GM19193 (cell line): Measurements from ENCODE around the gene GUK1.

Experiments used
- POLR2A ChIP-seq: IDR thresholded peaks from 4 replicates; pipeline ENCODE4 v1.6.1; 2011; ENCODE audit not compliant: insufficient read depth, insufficient read length; ENCODE audit errors: extremely low read depth

Gene GUK1

DNA sequence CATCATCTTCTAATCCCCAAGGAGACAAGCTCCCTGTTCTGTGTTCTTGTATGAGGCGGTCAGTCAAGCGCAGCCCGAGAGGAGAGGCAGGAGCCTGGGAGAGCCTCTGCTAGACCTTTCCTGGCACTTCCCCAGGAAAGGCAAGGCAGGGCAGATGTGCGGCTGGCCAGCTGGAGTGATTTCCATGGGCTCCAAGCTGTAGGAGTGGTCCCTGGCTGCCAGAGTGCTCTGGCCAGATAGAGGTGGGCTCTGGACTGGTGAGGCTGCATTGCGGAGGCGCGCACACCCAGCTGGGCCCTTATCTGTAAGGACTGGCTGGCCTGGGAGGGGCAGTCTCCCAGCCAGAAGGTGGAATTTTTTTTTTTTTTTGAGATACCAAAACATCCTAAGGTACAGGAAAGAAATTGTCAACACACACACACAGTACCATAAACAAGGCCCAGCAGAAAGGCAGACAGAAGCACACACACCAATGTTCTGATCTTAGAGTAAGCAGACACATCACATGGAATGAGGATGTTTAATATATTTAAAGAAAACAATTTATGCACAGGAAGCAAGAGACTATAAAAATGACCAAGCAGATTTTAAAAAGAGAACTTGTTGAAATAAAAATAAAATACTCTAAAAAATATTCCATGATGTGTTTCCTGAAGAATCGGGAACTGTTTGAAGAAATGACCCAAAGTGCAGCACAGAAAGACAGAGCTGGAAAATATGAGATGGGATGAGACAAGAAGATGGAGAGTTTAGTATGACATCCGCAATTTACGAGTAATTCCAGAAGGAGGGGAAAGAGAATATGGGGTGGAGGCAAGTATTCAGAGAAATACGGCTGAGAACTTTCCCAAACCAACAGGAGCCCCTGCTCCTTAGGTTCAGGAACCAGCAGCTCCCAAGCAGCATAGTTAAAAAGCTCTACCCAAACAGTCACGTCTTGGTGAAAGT is 38.9 kb downstream of the GUK1 start:
- no peak for TF ChIP-seq POLR2A

- TF ChIP-seq POLR2A, result no peak
These were observed 40.3 kb downstream of the GUK1 start for GRCh38 chr1:228180271-228180958.

DNA sequence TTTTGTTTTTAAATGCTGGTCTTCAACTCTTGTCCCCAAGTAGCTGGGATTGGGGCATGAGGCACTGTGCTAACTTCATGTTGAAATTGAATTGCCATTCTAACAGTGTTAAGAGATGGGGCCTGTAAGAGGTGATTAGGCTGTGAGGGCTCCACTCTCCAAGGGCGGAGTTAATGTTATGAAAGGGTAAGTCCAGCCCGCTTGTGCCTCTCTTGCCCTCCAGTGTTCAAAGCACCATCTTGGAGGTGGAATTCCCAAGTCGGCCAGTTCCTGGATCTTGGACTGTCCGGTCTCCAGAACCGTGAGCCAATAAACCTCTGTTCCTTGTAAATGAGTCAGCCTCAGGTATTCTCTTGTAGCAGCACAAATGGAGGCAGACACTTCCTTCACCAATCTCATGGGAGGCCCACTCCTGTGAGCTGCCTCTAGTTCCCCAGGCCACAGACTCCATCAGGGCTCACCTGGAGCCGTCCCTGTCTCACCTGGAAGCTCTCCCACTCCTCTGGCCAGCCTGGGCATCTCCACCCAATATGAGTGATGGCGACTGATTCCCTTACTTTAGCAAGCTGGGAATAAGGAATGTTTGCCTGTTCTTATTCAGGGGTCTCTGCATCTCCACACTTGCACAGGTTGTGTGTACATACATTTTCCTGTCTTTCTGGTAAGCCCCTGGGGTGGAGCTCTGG is 41.0 kb downstream of the GUK1 start:
- no peak for TF ChIP-seq POLR2A

DNA sequence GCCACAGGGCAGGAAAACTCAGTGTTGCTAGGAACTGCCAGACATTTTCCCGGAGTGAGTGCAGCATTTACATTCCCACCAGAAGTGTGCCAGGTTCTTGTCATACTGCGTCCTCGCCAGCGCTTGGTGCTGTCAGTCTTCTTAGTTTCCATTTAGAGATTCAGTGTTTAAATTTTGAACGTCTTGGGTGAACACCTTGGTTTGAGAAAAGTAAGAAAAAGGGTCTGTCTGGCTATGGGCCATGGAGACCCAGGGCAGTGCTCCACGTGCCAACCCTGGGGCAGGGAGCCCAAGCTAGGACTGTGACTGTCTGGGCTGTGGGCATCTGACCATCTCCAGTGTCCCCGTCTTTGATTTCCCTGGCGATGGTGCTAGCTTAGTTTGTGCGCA is 41.6 kb downstream of the GUK1 start:
- no peak for TF ChIP-seq POLR2A

GRCh38 chr1:228182296-228183030 is 42.4 kb downstream of the GUK1 start:
- no peak for TF ChIP-seq POLR2A

GRCh38 chr1:228184152-228184551 is 44.1 kb downstream of the GUK1 start:
- TF ChIP-seq POLR2A, result no peak

- no peak for TF ChIP-seq POLR2A
These were observed 45.5 kb downstream of the GUK1 start for GRCh38 chr1:228185641-228185965.

GRCh38 chr1:228190182-228190581 is 50.1 kb downstream of the GUK1 start:
- no peak for TF ChIP-seq POLR2A

GRCh38 chr1:228190778-228191177 is 50.7 kb downstream of the GUK1 start:
- TF ChIP-seq POLR2A, result no peak

DNA sequence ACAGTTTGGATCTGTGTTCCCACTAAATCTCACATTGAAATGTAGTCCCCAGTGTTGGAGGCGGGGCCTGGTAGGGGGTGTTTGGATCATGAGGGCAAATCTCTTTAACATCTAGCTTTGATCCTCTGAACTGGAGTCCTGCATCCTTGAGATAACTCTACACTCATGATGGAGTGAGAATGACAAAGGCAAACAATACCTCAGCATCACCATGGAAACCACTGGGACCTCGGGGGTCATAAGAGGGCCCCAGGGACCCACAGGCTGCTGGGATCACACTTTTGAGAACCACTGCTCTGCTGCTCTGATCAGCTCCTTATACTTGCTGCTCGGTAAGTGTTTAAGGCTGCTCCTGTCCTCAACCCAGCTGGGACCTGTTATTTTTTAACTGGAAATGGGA is 54.4 kb downstream of the GUK1 start:
- no peak for TF ChIP-seq POLR2A

GRCh38 chr1:228194921-228195812 is 55.1 kb downstream of the GUK1 start:
- TF ChIP-seq POLR2A, result no peak

DNA sequence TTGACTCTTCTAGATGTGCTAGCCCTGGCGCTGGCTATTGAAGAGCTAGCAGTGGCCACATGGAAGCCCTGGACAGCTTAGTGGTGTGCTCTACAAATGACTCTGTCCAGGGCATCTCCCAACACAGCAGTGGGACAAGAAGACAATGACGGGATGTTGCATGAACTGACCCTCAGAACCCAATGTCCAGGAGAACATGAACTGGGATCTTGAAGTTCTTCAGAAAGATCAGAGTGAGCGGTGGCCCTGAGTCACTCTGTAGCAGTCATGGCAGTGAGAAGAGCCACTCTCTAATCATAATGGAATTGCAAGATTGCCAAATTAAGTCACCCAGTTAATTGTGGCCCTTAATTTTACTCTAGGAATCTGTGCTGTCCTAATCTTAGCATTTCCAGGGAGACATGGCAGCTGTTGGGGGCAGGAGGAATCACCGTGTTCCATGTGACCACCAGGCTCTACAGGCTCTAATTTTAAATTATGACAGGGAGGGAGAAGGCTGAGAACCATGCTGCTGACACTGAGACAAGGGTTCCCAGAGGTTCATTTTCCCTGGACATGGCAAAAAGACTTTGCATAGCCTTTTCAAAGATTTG is 57.6 kb downstream of the GUK1 start:
- no peak for TF ChIP-seq POLR2A
